HAP-1 (cell line): ENCODE measurements around the gene IGFN1.

ENCODE experiments used
- DNase-seq, 2 experiments: peaks; one replicate each; pipeline ENCODE4 v3.0.0-alpha.2; 2016 to 2020; ENCODE audit warnings: low spot score in 2 of 2
- H3K27me3 ChIP-seq: fragments of 250-450 bp; sonication (Bioruptor Pico); 2 replicates; pipeline ENCODE4 v1.5.1; 2020; ENCODE audit warnings: low read depth, mild to moderate bottlenecking, moderate library complexity
- H3K36me3 ChIP-seq: fragments of 250-450 bp; sonication (Bioruptor Pico); replicated peaks from 2 replicates; pipeline ENCODE4 v1.5.1; 2020; ENCODE audit warnings: mild to moderate bottlenecking
- H3K4me1 ChIP-seq: fragments of 250-450 bp; sonication (Bioruptor Pico); 2 replicates; pipeline ENCODE4 v1.5.1; 2020; ENCODE audit warnings: mild to moderate bottlenecking
- H3K4me3 ChIP-seq: fragments of 250-450 bp; sonication (Bioruptor Pico); 2 replicates; pipeline ENCODE4 v1.5.1; 2020; ENCODE audit warnings: mild to moderate bottlenecking, moderate library complexity
- H3K9me3 ChIP-seq: fragments of 250-450 bp; sonication (Bioruptor Pico); 2 replicates; pipeline ENCODE4 v1.5.1; 2020; ENCODE audit warnings: mild to moderate bottlenecking, moderate library complexity
- in situ Hi-C: fragments of 300-500 bp; cut with MboI; formaldehyde crosslinking; loops from 3 replicates; pipeline ENCODE4 v1.14.3; 2020; ENCODE audit warnings: low sequenced_read_pairs, inconsistent platforms, mixed read lengths

IGFN1 gene

GRCh38 chr1:201170533-201171062, 20.0 kb upstream of the IGFN1 start:
- no peaks in the 10 kb centered on the region for H3K36me3 ChIP-seq
- peak; percentile 95 to 98 for DNase-seq
- peak overlapping the region; percentile 49 for H3K4me3 ChIP-seq
- in situ Hi-C loops, result loop anchor here (10.0 kb wide), 1 partner anchor 56 kb away; the partner anchor contains the start of gene CACNA1S
- no peaks in the 10 kb centered on the region for H3K27me3 ChIP-seq
- no peaks in the 10 kb centered on the region for H3K9me3 ChIP-seq
- peaks cover 17% of the 10 kb centered on the region for H3K4me1 ChIP-seq

DNA sequence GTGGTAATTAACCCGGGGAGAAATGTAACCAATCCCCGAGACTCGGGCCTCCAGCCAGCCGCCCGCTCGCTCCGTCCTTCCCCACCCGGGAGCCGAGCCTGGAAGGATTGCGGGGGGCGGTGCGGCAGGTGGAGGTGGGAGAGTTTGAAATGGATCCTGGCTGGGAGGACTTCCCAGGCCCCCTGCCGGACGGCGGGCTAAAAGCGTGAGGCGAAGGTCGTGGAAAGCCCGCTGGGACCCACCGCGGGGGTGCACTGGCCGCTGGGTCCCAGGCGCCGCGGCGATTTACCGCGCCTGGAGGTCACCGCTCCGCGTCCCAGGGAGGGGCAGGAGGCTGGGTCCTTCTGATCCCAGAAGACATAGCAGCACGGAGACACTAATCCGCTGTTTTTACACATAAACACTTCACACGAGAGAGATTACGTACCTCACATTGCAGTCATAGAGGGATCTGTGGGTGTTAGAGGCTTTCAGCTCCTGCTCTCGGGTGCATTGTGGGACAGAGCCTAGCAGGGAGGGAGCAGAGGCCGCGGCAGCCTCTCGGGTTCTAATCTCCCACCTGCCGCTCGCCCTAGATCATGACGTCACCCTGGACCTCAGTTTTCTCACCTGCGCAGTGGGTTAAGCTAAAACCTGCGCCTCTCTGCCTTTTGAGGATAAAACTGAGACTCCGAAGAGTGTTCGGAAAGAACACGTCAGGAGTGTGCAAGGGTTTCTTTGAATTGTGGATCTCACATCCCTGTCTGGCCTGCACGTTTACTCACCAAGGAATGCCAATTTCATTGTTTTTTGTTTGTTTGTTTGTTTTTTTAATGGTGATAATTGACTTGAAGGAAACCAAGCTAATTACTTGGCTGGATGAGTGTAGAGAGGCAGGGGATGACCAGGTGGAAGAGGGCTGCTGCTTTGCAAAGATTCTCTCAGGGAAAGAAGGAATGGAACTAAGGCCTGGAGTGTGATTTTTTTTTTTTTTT, 19.3 kb upstream of the IGFN1 start:
- peak; percentile 47 to 68 for DNase-seq

DNA sequence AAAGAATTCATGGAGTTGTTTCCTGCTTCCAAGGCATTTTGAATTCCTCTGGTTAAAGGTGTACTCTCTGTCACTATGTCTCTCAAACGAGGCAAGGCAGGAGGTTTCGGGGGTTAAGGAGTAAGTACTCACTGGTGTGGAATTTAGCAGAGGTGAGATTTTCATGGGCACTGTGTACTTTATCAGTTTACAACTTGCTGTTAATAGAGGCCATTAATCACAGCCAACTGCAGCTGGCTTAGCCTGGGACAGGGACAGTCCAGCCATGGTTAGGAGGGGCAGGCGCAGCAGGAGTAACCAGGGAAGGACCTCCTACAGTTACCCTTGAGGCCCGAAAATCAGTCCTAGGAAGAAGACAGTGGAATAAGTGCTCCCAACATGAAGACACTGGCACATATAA, 18.3 kb upstream of the IGFN1 start:
- Histone ChIP-seq H3K4me3 (no peak overlapping the region), H3K4me1 (peaks cover 17% of the 10 kb centered on the region), H3K36me3 (no peaks in the 10 kb centered on the region), H3K9me3 (no peaks in the 10 kb centered on the region), H3K27me3 (no peaks in the 10 kb centered on the region)
- in situ Hi-C loops, result loop anchor here (10.0 kb wide), 1 partner anchor 58 kb away; the partner anchor contains the start of gene CACNA1S
- no peak for DNase-seq

More for the DNA sequence above, 19.3 kb upstream of the IGFN1 start:
- H3K36me3 ChIP-seq, result no peaks in the 10 kb centered on the region
- no peaks in the 10 kb centered on the region for H3K27me3 ChIP-seq
- H3K9me3 ChIP-seq, result no peaks in the 10 kb centered on the region
- in situ Hi-C loops, result loop anchor here (10.0 kb wide), 1 partner anchor 57 kb away; the partner anchor contains the start of gene CACNA1S
- peaks cover 17% of the 10 kb centered on the region for H3K4me1 ChIP-seq
- peak overlapping the region; percentile 49 for H3K4me3 ChIP-seq

DNA sequence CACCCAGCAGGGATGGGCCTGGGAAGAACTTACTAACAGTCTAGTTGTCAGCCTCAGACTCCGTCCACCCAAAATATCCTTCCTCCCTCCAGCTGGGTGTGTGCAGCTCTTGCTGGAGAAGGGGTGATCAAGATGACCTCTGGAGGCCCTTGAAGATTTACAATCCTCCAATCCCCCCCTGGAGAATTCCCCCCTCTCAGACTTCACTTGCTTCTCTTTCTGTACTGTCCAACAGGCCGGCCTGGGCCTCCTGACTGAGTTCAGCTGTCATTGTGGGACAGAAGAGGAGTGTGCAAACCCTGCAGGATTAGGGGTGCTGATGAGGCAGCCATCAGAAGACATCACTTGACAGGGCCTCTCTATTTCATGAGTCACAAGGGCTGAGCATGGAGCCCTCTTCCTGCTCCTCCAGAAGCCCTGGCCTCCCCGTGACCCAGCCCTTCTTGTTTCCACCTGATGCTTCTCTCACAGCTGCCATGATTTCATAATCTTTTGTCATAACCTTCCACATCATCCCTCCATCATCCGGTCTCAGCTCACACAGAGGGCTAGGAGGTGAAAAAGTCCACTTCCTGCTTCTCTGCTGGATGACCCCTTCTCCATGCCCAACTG, 17.5 kb upstream of the IGFN1 start:
- Histone ChIP-seq H3K9me3 (no peaks in the 10 kb centered on the region), H3K4me1 (peaks cover 11% of the 10 kb centered on the region), H3K36me3 (no peaks in the 10 kb centered on the region), H3K27me3 (no peaks in the 10 kb centered on the region), H3K4me3 (no peak overlapping the region)
- in situ Hi-C loops, result loop anchor here (10.0 kb wide), 1 partner anchor 58 kb away; the partner anchor contains the start of gene CACNA1S
- no peak for DNase-seq

- in situ Hi-C loops, result loop anchor here (10.0 kb wide), 1 partner anchor 59 kb away; the partner anchor contains the start of gene CACNA1S
- peaks cover 10% of the 10 kb centered on the region for H3K4me1 ChIP-seq
- no peaks in the 10 kb centered on the region for H3K27me3 ChIP-seq
- DNase-seq, result no peak
- H3K4me3 ChIP-seq, result no peak overlapping the region
- no peaks in the 10 kb centered on the region for H3K9me3 ChIP-seq
- no peaks in the 10 kb centered on the region for H3K36me3 ChIP-seq
Measured at GRCh38 chr1:201173736-201174135, 16.9 kb upstream of the IGFN1 start.

DNA sequence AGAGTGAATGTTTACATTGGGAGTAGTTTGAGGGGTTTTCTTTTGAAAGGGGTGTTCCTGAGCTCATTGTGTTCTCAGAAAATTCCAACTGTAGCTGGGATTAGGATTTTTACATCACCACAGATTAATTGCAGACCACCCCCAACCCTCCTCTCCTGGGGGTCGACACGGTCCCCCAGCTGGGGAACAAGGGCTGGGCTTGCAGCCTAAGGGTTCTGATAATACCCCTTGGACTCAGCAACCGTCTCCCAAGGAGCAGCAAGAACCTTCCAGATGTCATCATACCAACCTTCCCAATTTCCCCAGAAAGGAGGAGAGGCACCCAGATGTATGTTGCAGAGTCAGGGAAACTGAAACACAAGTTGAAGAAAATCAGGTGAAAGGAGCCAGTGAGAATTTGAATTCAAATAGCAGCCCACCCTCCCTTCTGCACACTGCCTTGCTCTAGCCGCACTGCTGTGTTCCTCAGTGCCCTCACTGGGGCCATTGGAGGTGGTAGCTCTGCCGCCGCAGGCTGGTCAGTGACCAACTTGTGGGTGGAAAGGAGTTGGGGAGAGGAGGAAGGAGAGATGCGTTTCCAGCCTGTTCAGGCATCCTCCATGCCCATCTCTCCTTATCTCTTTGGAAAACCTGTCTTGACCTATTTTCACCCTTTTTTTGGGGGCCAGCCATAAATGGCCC, 14.7 kb upstream of the IGFN1 start:
- Histone ChIP-seq H3K9me3 (no peaks in the 10 kb centered on the region), H3K36me3 (no peaks in the 10 kb centered on the region), H3K27me3 (no peaks in the 10 kb centered on the region; the same call in 1 of the 2 replicates), H3K4me3 (no peak overlapping the region), H3K4me1 (peaks cover 3% of the 10 kb centered on the region; the same call in 1 of the 2 replicates)
- in situ Hi-C loops, result loop anchor here (10.0 kb wide), 1 partner anchor 61 kb away; the partner anchor contains the start of gene CACNA1S
- DNase-seq, result no peak

GRCh38 chr1:201176940-201177339, 13.7 kb upstream of the IGFN1 start:
- in situ Hi-C loops, result loop anchor here (10.0 kb wide), 1 partner anchor 62 kb away; the partner anchor contains the start of gene CACNA1S
- DNase-seq, result no peak
- Histone ChIP-seq H3K36me3 (no peaks in the 10 kb centered on the region), H3K4me1 (no peaks in the 10 kb centered on the region), H3K4me3 (no peak overlapping the region), H3K27me3 (no peaks in the 10 kb centered on the region; the same call in 1 of the 2 replicates), H3K9me3 (no peaks in the 10 kb centered on the region)

DNA sequence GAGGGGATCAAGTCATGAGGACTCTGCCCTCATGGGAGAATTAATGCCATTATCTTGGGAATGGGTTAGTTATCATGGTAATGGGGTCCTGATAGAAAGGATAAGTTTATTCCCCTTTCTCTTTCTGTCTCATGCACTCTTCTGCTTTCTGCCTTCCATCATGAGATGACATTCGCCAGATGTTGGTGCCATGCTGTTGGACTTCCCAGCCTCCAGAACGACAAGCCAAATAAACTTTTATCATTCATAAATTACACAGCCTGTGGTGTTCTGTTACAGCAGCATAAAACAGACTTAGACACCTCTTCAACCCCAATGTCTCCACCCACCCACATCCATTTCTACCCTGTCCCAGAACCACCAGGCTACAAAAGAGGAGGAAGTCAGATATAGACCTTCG, 11.9 kb upstream of the IGFN1 start:
- no peaks in the 10 kb centered on the region for H3K9me3 ChIP-seq
- no peak overlapping the region for H3K4me3 ChIP-seq
- H3K27me3 ChIP-seq, result peaks cover 3% of the 10 kb centered on the region; the same call in 1 of the 2 replicates
- no peaks in the 10 kb centered on the region for H3K36me3 ChIP-seq
- DNase-seq, result no peak
- H3K4me1 ChIP-seq, result no peaks in the 10 kb centered on the region
- in situ Hi-C loops, result loop anchor here (10.0 kb wide), 1 partner anchor 64 kb away; the partner anchor contains the start of gene CACNA1S

DNA sequence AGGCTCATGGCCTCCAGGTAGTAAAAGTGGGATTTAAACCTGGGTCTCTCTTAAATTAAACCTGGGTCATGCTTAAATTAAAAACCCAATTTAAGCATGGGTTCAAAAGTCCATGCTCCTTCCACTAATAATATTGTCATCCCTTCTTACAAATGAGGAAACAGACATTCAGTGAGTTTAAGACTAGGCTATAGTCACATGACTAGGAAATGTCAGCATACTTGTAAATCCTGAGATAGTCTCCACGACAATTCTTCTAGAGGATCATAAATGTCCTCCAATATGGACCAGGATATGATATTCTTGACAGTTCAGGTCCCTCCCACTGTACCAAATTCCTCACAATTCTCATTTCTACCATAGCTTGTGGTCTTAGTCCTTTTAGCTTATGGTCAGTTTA, 10.5 kb upstream of the IGFN1 start:
- Histone ChIP-seq H3K36me3 (no peaks in the 10 kb centered on the region), H3K4me1 (peaks cover 2% of the 10 kb centered on the region; the same call in 1 of the 2 replicates), H3K4me3 (no peak overlapping the region), H3K27me3 (peaks cover 3% of the 10 kb centered on the region; the same call in 1 of the 2 replicates), H3K9me3 (no peaks in the 10 kb centered on the region)
- in situ Hi-C loops, result no loop called here
- DNase-seq, result no peak

DNA sequence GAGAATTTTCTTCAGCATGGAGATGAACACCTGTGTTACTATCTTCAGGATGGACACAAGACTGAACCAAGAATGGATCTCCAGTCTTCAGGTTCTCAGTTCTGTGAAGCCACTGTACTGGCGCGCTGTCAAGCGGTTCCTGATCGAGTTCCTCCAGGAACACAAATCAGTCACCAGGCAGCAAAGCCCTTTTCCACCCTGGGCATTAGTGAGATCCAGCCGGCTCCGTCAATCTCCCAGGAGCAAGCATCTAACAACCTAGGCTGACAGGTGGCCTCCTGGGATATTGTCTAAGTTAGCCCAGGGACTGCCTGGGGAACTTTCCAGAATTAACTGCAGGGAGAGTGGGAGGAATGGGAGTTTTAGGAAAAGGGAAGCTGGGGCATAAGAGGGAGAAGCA, 9.7 kb upstream of the IGFN1 start:
- H3K9me3 ChIP-seq, result no peaks in the 10 kb centered on the region
- DNase-seq, result no peak
- in situ Hi-C loops, result no loop called here
- H3K4me1 ChIP-seq, result peaks cover 2% of the 10 kb centered on the region; the same call in 1 of the 2 replicates
- no peak overlapping the region for H3K4me3 ChIP-seq
- no peaks in the 10 kb centered on the region for H3K36me3 ChIP-seq
- peaks cover 3% of the 10 kb centered on the region; the same call in 1 of the 2 replicates for H3K27me3 ChIP-seq

GRCh38 chr1:201181323-201181722, 9.3 kb upstream of the IGFN1 start:
- no peak overlapping the region for H3K4me3 ChIP-seq
- no peaks in the 10 kb centered on the region for H3K36me3 ChIP-seq
- H3K27me3 ChIP-seq, result peaks cover 3% of the 10 kb centered on the region; the same call in 1 of the 2 replicates
- in situ Hi-C loops, result no loop called here
- H3K4me1 ChIP-seq, result peaks cover 2% of the 10 kb centered on the region; the same call in 1 of the 2 replicates
- H3K9me3 ChIP-seq, result no peaks in the 10 kb centered on the region
- no peak for DNase-seq

DNA sequence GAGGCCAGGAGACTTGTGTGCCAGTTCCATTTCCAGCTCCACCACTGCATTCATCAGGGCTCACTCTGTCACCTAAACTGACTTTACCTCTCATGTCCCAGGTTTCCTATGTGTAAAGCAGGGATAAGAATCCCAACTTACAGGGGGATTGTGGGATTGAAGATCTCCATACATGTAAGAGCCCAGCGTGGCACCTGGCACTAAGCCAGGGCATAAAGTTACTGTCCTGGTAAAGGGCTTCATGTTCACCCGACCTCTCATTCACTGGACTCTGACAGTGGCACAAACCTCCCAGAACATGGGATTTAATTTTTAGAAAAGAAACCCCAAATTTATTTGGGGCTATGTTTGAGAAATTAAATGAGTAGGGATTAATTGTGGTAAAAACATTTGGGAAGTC, 8.9 kb upstream of the IGFN1 start:
- Histone ChIP-seq H3K9me3 (no peaks in the 10 kb centered on the region), H3K27me3 (peaks cover 3% of the 10 kb centered on the region; the same call in 1 of the 2 replicates), H3K36me3 (no peaks in the 10 kb centered on the region), H3K4me1 (peaks cover 2% of the 10 kb centered on the region; the same call in 1 of the 2 replicates), H3K4me3 (no peak overlapping the region)
- in situ Hi-C loops, result no loop called here
- no peak for DNase-seq

GRCh38 chr1:201183209-201183608, 7.4 kb upstream of the IGFN1 start:
- no peak overlapping the region for H3K4me3 ChIP-seq
- no peaks in the 10 kb centered on the region for H3K36me3 ChIP-seq
- H3K27me3 ChIP-seq, result peaks cover 3% of the 10 kb centered on the region; the same call in 1 of the 2 replicates
- in situ Hi-C loops, result no loop called here
- no peaks in the 10 kb centered on the region for H3K9me3 ChIP-seq
- no peak for DNase-seq
- H3K4me1 ChIP-seq, result peaks cover 2% of the 10 kb centered on the region; the same call in 1 of the 2 replicates
